ENCODE results near the gene PPM1H. TPM values are rescaled to one million over a fixed set of nuclear protein-coding genes. Genes with fewer than 3 reads are reported as not detected.

PPM1H gene
- total and polyA plus RNA-seq, 2 of the 8 experiments (the other 6 are each of a cell fraction or from before 2014, with no cell fraction given), result 16.4 to 36.1 TPM

DNA sequence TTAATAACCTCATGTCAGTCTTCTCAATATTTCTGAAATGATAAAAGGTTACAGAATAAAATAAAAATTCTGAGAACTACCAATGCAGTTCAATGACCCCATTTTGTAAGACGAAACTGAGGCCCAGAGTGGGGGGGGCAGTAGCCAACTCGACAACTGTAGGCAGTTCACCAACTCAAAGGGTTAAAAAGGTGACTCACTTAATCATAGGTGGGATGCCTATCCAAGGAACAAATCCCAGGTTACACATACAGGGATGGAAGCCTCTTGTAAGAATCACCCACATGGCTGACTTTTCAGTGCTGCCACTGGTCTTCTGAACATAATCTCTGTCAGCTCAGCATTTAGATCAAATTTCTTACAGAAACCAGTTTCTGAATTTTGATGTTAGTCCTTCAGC is 10.9 kb downstream of the PPM1H start (continued):
- TF ChIP-seq EP300 (IDR thresholded peaks at IDR 0.05; ENCODE audit: borderline replicate concordance in 1 of 2, low read depth in 2 of 2, low read length in 2 of 2) (no peak), CREB1 (IDR thresholded peaks at IDR 0.05) (no peak), NRF1 (IDR thresholded peaks at IDR 0.05; ENCODE audit: low read depth, low read length) (no peak), HDAC2 (IDR thresholded peaks at IDR 0.05; ENCODE audit: borderline replicate concordance in 1 of 2, low read depth in 2 of 2, low read length in 2 of 2) (no peak), YY1 (IDR thresholded peaks at IDR 0.05; ENCODE audit: low read depth, low read length) (no peak)
